GM21526 (cell line): Measurements from ENCODE around the gene ERBIN.

ENCODE experiments used
- ATAC-seq: cut with Tn5 transposase; IDR thresholded peaks from one replicate; pipeline ENCODE4 v1.9.1; 2021; ENCODE audit warnings: moderate library complexity; ENCODE audit not compliant: unreplicated experiment, low FRiP score

Gene ERBIN

DNA sequence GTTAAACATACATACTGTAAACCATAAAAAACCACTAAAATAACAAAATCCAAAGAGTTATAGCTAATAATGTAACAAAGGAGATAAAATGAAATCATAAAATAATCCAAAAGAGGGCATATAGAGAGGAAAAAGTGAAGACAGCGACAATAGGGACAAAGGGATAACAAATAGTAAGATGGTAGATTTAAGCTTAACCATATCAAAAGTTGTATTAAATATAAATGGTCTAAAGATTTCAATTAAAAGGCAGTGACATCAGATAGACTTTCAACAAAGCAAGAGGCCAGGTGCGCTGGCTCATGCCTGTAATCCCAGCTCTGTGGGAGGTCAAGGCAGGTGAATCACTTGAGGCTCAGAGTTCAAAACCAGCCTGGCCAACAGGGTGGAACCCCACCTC lies 163.0 kb downstream of the ERBIN start:
- ATAC-seq, result no peak

DNA sequence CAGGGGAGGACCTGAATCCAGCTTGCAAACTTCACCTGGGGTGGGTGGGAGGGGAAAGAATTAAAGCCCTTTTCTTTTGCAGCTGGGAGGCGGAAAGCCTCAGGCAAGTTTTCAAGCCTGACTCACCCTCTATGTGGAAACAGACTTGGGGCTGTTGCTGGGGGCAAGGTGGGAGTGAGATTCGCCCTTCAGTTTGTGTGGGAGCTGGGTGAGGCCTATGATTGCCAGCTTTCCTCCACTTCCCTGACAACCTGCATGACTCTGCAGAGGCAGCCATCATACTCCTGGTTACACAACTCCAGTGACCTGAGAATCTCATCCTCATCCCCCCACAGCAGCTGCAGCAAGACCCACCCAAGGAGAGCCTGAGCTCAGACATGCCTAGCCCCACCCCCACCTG lies 174.5 kb downstream of the ERBIN start:
- no peak for ATAC-seq

DNA sequence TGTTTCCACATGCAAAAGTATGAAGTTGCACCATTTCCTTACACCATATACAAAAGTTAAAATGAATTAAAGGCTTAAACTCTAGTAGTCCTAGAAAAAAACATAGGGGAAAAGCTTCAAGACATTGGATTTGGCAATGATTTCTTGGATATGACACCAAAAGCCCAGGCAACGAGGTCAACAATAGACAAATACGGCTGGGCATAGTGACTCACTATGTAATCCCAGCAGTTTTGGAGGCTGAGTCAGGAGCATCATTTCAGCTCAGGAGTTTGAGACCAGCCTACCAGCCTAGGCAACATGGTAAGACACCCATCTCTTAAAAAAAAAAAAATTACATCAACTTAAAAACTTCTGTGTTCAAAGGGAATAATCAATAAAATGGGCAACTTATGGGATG lies 186.8 kb downstream of the ERBIN start:
- no peak for ATAC-seq

DNA sequence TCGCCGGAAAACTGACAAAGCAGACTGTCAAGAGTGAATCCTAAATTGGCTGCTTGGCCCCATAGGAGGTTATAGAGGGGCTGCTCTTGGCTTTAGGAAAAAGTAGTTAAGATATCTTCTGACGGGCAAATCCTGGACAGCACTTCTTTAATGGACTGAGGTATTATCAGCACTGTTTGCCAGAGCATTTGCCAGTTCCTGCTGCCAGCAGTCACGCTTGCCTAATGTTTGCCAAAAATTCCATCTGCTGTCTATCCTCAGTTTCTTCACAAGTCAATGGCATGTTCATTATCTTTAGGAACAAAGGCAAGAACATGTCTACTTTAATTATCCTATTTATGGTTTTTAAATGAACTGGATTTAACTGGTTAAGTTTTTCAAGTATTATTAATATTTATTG lies 191.9 kb downstream of the ERBIN start:
- ATAC-seq, result no peak

DNA sequence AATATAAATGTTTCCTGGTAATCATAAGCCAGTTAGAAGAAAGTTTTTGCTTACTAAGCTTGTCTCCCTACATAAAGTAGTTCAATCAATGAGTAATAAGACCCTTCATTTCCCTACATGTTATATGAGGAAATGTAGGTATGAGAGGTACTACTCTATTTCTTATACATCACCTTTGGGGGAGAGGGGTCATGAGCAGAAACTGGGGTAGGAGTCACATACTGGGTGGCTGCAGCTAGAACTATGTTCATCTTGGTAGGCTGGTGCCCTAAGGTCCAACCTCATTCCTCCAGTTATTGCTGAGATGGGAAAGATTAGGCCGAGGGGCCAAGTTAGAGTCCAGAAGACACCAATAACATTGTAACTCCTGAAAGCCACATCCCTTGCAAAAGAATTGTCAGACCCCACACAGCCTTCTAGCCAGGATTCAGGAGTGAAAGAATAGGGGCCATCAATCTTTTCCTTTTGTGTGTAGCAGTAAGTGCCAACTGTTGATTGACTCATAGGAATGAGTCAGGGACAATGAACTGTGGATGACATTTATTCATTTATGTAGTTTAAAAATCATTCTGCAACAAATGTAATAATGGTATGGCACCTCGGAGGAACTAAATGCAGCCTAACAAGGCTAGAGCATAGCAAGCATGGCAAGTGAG lies 196.1 kb downstream of the ERBIN start:
- no peak for ATAC-seq

DNA sequence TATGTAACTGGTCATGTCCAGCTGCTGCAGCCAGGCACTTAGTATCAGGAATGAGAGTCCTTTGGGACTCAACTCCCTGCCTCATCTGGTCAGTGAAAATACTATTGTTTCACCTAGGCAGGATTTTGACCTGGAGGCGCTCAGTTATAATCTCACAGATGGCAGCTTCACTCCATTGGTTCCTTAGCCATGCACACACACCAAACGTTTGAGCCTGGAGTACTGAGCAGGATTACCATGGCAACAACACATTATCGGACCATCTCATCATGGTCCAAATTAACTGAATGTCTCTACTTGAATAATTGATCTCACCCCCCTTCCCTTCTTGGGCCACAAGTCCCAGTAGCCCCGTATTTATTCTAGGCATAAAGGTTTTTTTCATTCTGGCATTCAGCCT lies 202.8 kb downstream of the ERBIN start:
- ATAC-seq, result no peak

DNA sequence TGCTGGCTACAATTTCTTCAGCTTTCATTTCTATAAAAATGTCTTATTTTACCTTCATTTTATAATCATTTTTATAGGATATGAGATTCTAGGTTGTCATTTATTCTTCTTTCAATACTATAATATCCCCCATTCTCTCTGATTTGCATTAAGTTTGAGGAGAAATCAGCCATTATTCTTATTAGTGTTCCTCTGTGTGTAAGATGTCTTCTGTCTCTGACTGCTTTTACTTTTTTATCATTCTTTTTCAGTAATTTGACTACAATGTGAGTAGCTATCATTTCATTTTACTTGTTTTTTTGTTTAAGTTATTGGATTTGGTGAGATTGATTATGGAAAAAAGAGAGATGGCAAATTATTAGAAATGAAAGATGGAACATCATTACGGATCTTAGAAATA lies 204.1 kb downstream of the ERBIN start:
- ATAC-seq, result no peak
